ENCODE results near the gene TREH. TPM values are rescaled to one million over a fixed set of nuclear protein-coding genes. Genes with fewer than 3 reads are reported as not detected.

The TREH gene
- total RNA-seq, 2 experiments from 2014 or later, result not detected

DNA sequence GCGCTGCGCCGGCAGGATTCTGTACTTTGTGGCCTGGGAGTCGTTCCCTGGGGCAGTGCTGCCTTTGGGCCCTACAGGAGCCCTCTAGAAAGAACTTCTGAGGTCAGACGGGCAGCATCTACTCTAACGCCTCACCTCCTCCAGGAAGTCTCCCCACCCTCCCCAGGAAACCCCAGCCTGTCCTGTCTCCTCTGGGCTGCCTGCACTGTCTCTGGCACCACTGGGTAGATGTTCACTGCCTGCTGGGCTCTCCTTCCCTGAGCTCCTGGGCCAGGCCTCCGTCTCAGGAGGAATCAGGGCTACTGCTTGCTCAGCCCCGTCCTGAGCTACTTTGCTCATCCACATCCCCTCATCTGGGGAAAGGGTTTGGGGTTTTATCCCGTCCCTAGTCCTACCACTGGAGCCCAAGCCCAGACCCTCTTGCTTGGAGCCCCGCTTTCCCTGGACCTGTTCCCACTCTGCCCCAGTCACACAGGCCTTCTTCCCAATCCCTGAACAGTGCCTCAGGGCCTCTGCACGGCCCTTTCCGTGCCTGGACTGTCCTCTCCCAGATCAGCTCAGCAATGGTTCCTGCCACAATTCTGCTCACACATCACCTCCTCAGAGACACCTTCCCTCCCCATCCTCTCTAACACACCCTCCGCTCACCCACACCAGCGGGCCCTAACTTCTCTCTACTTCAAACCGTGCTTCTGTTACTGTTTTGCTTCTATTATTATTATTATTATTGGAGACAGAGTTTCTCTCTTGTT, 11.3 kb upstream of the TREH start:
- H3K36me3 ChIP-seq (ENCODE audit: insufficient read depth, low read length), result no peaks in the 10 kb centered on the region
- BruUV-seq (replicated peaks), result no TSS peak
- intact Hi-C loops (cut with micrococcal nuclease; ENCODE audit: unreplicated experiment), result loop anchor here (1.0 to 5.0 kb wide), 6 partner anchors 82 to 266 kb away; partner anchors contain the start of genes DDX6 and UPK2
- no peak overlapping the region; the same call in 1 of the 2 replicates for H3K4me2 ChIP-seq (ENCODE audit: low read length)
- peaks cover 9% of the 10 kb centered on the region for H3K4me1 ChIP-seq (ENCODE audit: insufficient read depth, low read length, poor library complexity, severe bottlenecking)
- H3K9me3 ChIP-seq (ENCODE audit: low read length), result no peaks in the 10 kb centered on the region
- CTCF ChIA-PET (ENCODE audit: unreplicated experiment), result no interaction called here
- H3K79me2 ChIP-seq (ENCODE audit: insufficient read depth, low read depth, low read length), result no peaks in the 10 kb centered on the region
- no peak overlapping the region for H3K27ac ChIP-seq (ENCODE audit: low read depth, low read length, poor library complexity, severe bottlenecking)
- DNase-seq (ENCODE audit: low spot score), result no peak
- peak overlapping the region; percentile 66; the same call in 1 of the 2 replicates for H2AFZ ChIP-seq (ENCODE audit: low read length)
- H4K20me1 ChIP-seq (ENCODE audit: insufficient read depth, low read length), result no peaks in the 10 kb centered on the region
- TF ChIP-seq, protein P1, sequence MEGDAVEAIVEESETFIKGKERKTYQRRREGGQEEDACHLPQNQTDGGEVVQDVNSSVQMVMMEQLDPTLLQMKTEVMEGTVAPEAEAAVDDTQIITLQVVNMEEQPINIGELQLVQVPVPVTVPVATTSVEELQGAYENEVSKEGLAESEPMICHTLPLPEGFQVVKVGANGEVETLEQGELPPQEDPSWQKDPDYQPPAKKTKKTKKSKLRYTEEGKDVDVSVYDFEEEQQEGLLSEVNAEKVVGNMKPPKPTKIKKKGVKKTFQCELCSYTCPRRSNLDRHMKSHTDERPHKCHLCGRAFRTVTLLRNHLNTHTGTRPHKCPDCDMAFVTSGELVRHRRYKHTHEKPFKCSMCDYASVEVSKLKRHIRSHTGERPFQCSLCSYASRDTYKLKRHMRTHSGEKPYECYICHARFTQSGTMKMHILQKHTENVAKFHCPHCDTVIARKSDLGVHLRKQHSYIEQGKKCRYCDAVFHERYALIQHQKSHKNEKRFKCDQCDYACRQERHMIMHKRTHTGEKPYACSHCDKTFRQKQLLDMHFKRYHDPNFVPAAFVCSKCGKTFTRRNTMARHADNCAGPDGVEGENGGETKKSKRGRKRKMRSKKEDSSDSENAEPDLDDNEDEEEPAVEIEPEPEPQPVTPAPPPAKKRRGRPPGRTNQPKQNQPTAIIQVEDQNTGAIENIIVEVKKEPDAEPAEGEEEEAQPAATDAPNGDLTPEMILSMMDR (conservative IDR thresholded peaks at IDR 0.05; ENCODE audit: low read length), result no peak
- no peak for TF ChIP-seq EZH2phosphoT487 (IDR thresholded peaks at IDR 0.05; ENCODE audit: borderline replicate concordance, low read depth, low read length)
- no peaks in the 10 kb centered on the region for H3K9me2 ChIP-seq (ENCODE audit: insufficient read depth, low read length)
- POLR2A ChIA-PET, result no interaction called here
- no peak overlapping the region for H3K4me3 ChIP-seq (ENCODE audit: low read depth, low read length, poor library complexity, severe bottlenecking)

- peak overlapping the region; percentile 66 for H2AFZ ChIP-seq (ENCODE audit: low read length)
- H3K9me3 ChIP-seq (ENCODE audit: low read length), result no peaks in the 10 kb centered on the region
- peak overlapping the region; percentile 67 for H3K4me2 ChIP-seq (ENCODE audit: low read length)
- TF ChIP-seq, protein P1 (conservative IDR thresholded peaks at IDR 0.05; ENCODE audit: low read length), result peak; percentile 98
- no peak for TF ChIP-seq EZH2phosphoT487 (IDR thresholded peaks at IDR 0.05; ENCODE audit: borderline replicate concordance, low read depth, low read length)
- no peak overlapping the region for H3K27ac ChIP-seq (ENCODE audit: low read depth, low read length, poor library complexity, severe bottlenecking)
- CTCF ChIA-PET (ENCODE audit: unreplicated experiment), result interaction anchor here (0.8 to 1.4 kb wide), 2 partner anchors 205 to 246 kb away, joined by 4 to 7 read pairs; no protein-coding TSS in a partner anchor
- peak; percentile 91 for DNase-seq (ENCODE audit: low spot score)
- H3K9me2 ChIP-seq (ENCODE audit: insufficient read depth, low read length), result no peaks in the 10 kb centered on the region
- intact Hi-C loops (cut with micrococcal nuclease; ENCODE audit: unreplicated experiment), result loop anchor here (1.0 to 5.0 kb wide), 6 partner anchors 82 to 266 kb away; partner anchors contain the start of genes DDX6 and UPK2
- POLR2A ChIA-PET, result interaction anchor here (0.6 to 1.0 kb wide), 2 partner anchors 84 to 101 kb away, joined by 3 to 4 read pairs; partner anchors contain the start of gene DDX6
- H3K4me1 ChIP-seq (ENCODE audit: insufficient read depth, low read length, poor library complexity, severe bottlenecking), result peaks cover 7% of the 10 kb centered on the region
- H3K79me2 ChIP-seq (ENCODE audit: insufficient read depth, low read depth, low read length), result no peaks in the 10 kb centered on the region
- no TSS peak for BruUV-seq (replicated peaks)
- H4K20me1 ChIP-seq (ENCODE audit: insufficient read depth, low read length), result no peaks in the 10 kb centered on the region
- no peaks in the 10 kb centered on the region for H3K36me3 ChIP-seq (ENCODE audit: insufficient read depth, low read length)
- H3K4me3 ChIP-seq (ENCODE audit: low read depth, low read length, poor library complexity, severe bottlenecking), result peak overlapping the region; percentile 46
Measured at GRCh38 chr11:118689852-118690552, 10.6 kb upstream of the TREH start.
